Esophagus muscularis mucosa (tissue), 3 donors: ENCODE results near the gene MAGEA8.

Experiments used
- CTCF ChIP-seq, 3 experiments: fragments of 200-600 bp in 2 of 3; fragments of 450-650 bp in 1 of 3; sonication (generic) in 2 of 3; IDR thresholded peaks; one replicate each; pipeline ENCODE4 v1.5.1; 2017 to 2019; ENCODE audit warnings: antibody characterized with exemption in 3 of 3, mild to moderate bottlenecking in 2 of 3, moderate library complexity in 1 of 3
- POLR2A ChIP-seq: fragments of 450-650 bp; IDR thresholded peaks from one replicate; pipeline ENCODE4 v1.6.1; 2017; ENCODE audit warnings: antibody characterized with exemption, moderate library complexity, mild to moderate bottlenecking, low read depth

DNA sequence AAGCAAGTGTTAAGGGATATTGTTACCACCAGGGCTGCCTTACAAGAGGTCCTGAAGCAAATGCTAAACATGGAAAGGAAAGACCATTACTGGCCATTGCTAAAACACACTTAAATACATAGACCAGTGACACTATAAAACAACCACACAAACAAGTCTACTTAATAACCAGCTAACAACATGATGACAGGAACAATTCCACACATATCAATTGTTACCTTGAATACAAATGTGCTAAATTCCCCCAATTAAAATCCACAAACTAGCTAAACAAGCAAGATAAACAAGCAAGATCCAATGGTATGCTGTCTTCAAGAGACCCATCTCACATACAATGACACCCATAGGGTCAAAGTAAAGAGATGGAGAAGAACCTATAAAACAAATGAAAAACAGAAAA lies 20.5 kb upstream of the MAGEA8 start:
- TF ChIP-seq CTCF (IDR thresholded peaks at IDR 0.05), result no peak
- no peak for TF ChIP-seq POLR2A
